Activated CD8-positive, alpha-beta memory T cell treated with anti-CD3 and anti-CD28 coated beads, Interleukin-2, amount 50 U/mL, for 1 hour (primary cell): ENCODE results near the gene C9orf43.
"Not testable (repeated sequence)": the region's sequence is repeated elsewhere in the genome, so short reads cannot be mapped to it uniquely, and the experiment has no call there.

Experiments used
- DNase-seq: peaks from one replicate; pipeline ENCODE4 v3.0.0-alpha.2; 2020; ENCODE audit errors: extremely low read depth

Gene C9orf43

GRCh38 chr9:113381441-113381840, 29.1 kb upstream of the C9orf43 start:
- DNase-seq = not testable (repeated sequence)

GRCh38 chr9:113381909-113382411, 28.6 kb upstream of the C9orf43 start:
- no peak for DNase-seq

DNA sequence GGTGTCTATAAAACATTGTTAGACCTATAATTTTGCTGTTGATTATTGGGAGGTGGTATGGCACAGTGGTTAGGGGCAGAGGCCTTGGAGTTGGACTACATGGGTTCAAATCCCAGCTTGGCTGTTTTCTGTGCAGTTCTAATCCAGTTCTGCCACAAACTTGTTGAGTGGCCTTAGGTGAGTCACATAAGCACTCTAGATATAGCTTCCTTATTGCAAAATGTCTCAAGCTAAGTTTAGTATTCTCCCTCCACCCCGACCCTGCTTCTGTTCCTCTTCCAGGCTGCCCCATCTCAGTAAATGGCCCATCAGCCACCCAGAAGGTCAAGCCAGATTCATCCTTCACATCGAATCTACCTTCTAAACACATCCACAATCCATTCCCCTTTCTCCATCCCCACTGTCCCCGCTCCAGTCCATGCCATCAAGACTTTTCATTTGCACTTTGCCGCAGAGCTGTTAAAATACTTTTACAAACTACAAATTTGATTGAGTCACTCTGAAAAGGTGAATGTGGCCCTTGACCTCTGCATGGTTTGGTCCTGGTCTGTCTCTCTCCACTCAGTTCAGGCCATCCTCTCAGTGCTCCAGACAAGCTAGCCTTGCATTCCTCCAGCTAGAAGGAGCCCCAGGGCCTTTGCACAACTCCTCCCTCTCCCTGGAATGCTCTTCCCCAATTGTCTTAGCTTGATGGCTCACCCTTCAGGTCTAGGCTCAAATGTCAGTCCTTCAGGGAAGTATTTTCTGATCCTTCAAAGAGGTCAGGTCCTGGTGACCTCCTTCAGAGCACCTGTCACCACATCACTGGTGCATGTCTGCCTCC, 23.8 kb upstream of the C9orf43 start:
- no peak for DNase-seq

GRCh38 chr9:113387560-113388230, 22.9 kb upstream of the C9orf43 start:
- no peak for DNase-seq

- DNase-seq = no peak
Observed at GRCh38 chr9:113388833-113389232, 21.7 kb upstream of the C9orf43 start.

GRCh38 chr9:113389451-113389850, 21.1 kb upstream of the C9orf43 start:
- DNase-seq = no peak

DNA sequence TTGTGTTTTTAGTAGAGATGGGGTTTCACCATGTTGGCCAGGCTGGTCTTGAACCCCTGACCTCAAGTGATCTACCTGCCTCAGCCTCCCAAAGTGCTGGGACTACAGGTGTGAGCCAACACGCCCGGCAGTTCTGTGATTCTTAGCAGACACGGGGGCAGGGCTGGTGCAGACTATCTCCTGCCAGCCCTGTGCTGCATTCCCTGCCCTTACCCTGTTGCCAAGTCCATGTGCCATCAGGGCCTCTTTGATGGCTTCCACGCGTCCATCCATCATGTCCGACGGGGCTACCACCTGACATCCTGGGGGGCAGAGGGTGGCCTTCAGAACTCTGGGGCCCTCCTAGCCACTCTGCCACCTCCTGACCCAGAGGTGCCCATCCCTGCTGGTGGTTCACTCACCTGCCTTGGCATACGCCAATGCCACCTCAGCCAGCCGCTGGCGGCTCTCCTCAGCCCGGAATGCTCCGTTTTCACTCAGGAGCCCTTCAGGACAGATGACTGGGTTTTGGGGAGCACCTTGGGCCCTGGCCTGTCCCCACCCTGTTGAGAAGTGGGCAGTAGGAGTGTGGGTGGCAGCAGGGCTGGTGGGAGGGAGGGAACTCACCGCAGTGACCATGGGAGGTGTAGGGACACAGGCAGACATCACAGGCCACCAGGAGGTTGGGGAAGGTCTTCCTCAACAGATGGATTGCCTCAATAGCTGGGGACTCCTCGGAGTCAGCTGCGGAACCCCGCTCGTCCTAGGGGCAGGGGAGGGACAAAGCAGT, 20.2 kb upstream of the C9orf43 start:
- DNase-seq = no peak

- DNase-seq = no peak
Observed at GRCh38 chr9:113391917-113392316, 18.6 kb upstream of the C9orf43 start.

DNA sequence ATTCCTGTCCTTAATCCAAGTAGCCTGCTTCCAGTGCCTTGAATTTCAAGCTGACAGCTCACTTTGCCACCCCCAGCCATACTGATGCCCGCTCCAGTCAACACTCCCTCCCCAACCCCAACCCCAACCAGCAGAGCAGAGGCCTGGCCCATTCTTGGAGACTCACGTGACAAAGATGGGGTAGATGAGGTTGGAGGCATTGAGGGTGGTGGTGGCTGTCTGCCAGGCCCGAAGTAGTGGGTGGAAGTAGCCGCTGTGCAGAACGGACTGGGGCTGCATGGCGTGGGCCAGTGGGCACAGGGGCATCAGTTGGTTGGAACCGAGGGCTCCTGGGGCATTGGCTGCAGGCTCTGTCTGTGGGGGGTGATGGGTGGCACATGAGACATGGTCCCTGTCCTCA, 17.3 kb upstream of the C9orf43 start:
- DNase-seq = no peak

DNA sequence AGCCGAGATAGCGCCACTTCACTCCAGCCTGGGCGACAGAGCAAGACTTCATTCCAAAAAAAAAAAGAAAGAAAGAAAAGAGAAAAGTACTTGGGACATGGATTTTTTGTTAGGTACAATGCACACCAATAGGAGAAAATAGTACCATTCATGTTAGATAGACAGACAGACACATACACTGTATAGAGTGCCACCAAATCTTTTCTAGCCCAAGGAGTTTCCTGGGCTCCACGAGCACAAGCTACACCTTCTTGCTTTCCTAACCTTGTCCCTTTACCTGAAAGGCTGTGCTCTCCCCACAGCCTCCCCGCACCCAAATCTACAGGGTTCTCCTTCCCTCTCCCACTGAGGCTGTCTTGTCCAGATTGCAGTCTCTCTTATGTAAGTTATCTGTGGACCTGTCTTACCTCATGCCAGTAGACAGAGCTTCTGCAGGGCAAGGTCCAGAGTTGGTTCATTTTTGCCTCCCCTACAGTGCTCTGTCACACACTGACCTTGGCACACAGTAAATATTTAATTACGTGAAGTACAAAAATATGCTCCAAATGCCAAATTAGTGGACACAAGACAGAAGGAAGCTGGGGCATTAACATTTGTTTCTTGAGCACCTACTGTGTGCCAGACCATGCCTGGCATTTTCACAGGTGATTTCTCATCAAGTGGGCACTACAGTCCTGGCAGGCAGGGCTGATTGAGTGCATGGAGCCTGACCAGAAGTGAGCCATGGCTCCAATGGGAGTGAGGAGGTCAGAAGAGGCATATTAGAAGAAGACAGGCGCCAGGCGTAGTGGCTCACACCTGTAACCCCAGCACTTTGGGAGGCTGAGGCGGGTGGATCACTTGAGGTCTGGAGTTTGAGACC, 15.3 kb upstream of the C9orf43 start:
- no peak for DNase-seq

GRCh38 chr9:113397203-113397631, 13.3 kb upstream of the C9orf43 start:
- no peak for DNase-seq

DNA sequence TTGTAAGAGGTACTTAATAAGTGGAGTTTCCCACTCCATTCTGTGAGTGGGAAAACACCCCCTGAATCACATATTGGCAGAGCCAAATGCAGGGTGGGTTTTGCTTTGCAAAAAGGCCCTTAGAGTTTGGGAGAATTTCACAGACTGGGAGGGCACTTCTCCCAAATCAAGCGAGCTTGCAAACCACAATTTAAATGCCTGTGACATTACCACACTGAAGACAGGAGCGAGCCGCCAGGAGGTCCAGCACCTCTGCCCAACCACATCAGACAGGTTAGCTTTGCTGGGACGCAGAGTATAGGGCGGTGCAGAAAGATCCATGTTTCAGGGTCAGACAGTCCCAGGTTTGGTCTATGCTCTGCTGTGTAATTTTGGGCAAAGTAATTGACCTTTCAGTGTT, 11.8 kb upstream of the C9orf43 start:
- no peak for DNase-seq

GRCh38 chr9:113399646-113400200, 10.8 kb upstream of the C9orf43 start:
- DNase-seq = no peak

GRCh38 chr9:113401027-113401792, 9.3 kb upstream of the C9orf43 start, which contains the start of gene ALAD:
Gene ALAD (minus strand): TSS chr9:113401284. CDS start chr9:113393559, 7,725 bp downstream.
- peak; percentile 96 for DNase-seq

DNA sequence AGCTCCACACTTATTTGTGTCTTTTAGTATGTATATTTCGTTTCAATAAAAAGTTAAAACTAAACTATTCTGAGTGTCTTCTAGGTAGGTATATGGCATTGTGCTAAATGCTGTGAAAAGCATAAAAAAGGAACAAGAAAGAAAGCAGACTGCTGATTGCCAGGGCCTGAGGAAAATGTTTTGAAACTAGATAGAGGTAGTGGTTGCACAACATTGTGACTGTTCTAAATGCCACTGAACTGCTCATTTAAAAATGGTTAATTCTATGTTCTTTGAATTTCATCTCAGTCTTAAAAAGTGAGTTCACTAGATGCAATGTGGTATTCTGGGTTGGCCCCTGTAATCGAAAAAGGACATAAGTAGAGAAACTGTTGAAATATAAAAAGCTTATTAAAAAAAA, 6.9 kb upstream of the C9orf43 start:
- DNase-seq = no peak

- not testable (repeated sequence) for DNase-seq
Observed at GRCh38 chr9:113406353-113406752, 4.2 kb upstream of the C9orf43 start.

- peak; percentile 9 for DNase-seq
Observed at GRCh38 chr9:113406873-113407511, 3.6 kb upstream of the C9orf43 start.

GRCh38 chr9:113409481-113409880, 1.1 kb upstream of the C9orf43 start:
- DNase-seq = no peak

GRCh38 chr9:113409883-113410206, 702 bp upstream of the C9orf43 start:
- no peak for DNase-seq
